IPS DF 4.7 (cell line): Measurements from ENCODE around the gene CHIC2.

Source experiments
- DNase-seq: peaks from one replicate; pipeline ENCODE4 v3.0.0-alpha.2; 2013; ENCODE audit warnings: low spot score; ENCODE audit errors: extremely low read depth

The CHIC2 gene

DNA sequence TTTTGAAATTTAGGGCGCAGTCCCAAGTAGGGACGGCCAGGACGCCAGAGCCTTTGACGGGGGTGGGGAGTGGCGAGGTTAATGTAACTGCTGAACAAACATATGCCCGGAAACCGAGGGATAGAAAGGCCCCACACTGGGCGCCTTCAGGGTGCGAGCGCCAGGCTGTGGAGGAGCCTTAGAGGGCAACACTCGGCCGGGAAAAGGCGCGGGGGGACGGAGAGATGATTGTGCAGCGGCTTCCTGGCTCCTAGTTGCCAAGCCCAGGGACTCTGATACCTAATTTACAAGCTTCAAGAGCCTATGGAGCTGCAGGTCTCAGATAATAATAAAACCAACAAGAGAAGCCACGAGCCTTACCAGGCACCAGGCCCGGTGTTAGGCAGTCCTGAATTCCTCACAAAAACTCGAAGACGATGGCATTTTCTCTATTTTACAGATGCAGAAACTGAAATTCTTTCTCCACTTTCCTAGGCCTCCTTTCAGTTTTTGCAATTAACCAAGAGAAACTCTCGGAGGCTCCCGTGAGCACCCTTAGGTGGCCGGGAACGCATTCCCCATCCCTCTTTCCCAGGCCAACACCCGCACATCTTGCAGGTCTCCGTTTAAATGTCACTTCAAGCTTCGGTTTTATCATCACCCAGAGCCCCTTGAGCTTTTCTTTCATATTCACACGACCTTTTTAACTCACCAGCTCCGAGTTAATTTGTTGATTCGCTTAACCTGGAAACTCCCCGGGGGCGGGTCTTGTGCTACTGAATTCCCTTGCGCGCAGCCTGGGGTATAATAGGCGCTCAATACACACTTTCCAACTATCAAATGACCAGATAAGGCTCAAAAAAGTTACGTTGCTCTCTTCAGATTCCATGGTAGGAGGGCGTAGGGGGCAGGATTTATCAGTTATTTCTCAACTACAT, 29.2 kb upstream of the CHIC2 start:
- no peak for DNase-seq

GRCh38 chr4:54092405-54093323, 28.3 kb upstream of the CHIC2 start:
- DNase-seq, result no peak

DNA sequence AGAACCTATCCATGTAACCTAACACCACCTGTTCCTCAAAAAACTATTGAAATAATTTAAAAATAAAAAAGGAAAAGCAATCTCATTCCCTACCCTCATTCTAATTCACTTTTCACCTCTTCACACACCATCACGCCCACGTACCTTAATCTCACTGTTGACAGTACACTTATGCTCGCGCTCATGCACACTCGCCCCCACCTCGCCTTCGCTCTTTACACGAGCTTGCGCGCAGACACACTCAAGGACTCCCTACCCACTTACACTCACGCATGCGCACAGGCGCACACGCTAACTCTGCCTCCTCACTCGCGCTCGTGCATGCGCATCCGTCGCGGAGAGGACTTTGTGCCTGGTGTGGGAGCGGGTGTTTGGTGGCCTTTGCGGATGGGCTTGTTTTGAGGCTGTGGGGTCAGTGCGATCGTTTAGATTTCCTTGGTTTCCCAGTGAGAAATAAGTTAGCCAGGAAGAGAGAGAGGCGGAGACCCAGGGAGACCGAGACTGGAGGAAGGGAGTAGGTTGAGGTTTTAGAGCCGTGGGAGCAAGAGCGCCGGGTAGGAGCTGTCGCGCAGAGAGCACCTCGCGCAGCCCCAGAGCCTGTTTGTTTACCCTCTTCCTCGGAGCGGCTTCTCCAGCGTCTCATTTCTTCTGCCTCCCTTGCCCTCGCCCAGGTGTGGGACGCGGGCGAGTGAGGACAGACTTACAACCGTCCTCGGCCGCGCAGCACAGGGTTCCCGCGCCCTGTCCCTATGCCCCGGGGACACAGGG, 27.4 kb upstream of the CHIC2 start:
- no peak for DNase-seq

DNA sequence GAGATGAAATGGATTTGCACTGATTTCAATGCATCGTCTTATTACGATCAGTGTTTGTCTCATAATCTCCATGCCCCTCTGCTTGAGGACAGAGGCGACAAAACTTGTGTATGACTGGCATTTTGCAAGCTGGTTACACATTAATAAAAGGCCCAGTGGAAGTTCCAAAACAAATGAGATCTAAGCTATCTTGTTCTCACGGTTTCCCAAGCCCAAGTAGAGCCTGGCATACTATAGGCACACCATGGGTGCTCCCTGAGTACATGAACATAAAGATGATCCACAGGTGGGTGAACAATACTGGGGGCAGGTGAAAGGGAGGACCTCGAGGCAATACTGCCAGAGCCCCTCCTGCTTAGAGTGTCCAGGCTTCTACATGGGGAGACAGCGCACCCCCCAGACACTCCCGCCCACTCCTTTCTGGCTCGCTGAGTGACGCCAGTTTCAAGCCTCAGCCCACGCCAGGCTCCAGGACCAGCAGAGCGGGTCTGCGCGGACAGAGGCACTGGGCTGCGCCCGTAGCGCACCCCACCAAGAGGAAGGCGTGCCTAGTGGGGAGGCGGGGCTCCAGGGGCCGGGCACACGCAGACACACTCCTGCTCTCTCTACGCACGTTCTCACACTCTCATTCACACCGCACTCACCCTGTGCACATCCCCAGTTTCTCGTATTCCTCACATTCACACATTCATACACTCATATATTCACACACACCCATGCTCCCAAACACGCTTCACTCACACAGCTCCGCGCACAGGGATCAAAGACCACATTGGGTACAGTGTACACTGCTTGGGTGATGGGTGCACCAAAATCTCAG, 26.6 kb upstream of the CHIC2 start:
- no peak for DNase-seq

DNA sequence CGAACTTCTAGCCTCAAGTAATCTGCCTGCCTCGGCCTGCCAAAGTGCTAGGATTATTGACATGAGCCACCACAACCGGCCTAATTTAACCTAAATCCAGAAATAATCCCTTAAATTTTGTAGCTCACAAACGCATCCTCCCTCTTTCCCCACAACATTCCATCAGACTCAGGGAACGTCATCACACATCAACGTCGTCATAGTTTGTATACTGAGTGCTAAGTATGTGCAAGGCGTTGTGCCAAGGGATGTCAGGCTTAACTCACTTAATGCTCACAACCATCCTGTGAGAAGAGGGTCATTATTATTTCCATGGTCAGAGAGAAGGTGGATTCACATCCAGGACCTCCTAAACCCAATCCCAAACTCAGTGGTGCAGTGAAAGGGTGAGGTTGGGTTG, 26.0 kb upstream of the CHIC2 start:
- no peak for DNase-seq

GRCh38 chr4:54089875-54090274, 25.5 kb upstream of the CHIC2 start:
- DNase-seq, result no peak

DNA sequence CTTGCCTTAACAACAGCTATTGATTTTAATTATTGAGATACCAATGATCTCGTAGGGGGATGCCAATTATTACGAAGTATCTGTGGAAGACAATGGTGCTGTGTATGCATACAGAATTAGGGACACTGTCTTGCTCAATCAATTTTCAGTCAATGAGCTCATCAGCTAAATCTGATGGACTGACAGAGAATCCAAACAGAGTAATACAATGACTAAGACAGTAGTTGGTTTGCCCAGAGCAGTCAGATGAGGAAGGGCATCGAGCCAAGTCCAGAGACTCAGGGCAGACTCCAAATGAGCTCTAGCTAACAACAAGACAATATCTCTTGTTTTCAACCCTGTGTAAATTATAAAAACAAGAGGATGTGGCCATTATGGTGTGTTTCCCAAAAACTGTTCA, 20.9 kb upstream of the CHIC2 start:
- no peak for DNase-seq

- no peak for DNase-seq
Observed at GRCh38 chr4:54082168-54082567, 17.8 kb upstream of the CHIC2 start.

DNA sequence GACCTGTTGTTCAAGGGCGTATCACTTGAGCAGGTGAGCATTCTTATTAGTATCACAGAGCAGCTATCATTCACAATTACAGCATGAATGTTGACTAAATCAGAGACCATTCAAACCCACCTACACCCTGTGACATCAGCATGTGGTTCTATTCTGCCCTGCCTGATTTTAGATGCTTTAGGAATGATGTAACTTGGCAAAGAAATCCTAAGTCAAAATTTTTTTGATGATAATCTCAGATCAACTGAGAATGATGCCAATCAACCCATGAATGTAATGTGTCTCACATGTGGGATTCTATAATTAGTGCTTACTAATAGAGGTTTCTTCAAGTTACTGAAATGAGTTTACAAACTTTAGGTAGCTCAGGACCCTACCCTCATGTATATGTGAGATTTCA, 13.4 kb upstream of the CHIC2 start:
- no peak for DNase-seq

DNA sequence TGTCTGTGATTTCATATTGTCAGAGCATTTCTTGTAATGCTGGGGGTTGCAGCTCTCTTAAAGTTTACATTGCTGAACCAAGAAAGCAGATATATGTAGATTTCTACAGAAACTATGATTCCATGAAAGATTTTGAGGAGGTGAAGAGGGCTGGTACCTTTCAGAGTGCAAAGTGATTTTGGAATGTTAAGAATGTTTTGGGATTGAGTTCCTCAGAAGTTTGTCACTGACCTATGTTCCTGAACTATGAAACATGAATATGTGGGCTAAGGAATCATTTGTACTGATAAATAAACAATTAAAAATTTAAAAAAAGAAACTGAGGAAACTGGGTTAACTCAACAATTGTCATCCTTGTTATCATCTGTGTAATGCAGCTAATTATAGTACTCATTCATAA, 12.3 kb upstream of the CHIC2 start:
- no peak for DNase-seq

DNA sequence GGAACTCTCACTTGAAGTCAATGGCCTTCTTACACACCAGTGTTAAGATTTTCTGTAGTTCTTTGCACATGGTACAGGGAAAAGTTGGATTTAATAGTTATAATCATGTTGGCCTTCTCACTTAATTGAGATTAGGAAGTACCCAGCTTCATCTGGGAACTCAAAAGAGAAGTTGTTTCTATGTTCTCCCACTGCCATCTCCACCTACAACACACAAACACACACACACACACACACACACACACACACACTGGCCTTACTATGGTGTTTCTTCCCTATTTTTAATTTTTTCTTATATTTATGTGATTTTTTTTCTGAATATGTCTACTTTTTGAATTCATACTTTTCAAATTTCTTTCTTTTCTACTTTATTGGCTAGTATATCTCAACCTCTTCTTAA, 10.0 kb upstream of the CHIC2 start:
- no peak for DNase-seq

- DNase-seq, result no peak
Observed at GRCh38 chr4:54073271-54073880, 9.0 kb upstream of the CHIC2 start.

DNA sequence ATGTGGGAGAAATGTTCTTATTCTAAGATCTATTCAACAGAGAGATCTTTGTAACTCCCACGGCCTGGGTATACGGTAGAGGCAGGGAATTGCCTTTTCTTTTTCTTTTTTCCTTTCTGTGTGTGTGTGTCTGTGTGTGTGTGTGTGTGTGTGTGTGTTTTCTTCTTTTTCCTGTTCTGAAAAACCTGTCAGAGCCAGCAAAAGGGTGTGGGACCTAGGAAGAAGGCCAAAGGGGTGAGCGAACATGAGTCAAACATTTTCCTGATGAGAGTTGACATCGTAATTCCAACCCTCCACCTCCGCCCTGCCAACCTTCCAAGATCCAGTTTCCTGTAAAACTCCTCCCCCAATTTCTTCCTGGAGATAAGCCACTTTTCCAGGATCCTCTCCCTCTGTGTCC, 2.8 kb upstream of the CHIC2 start:
- DNase-seq, result no peak

GRCh38 chr4:54066718-54067129, 2.3 kb upstream of the CHIC2 start:
- DNase-seq, result no peak

DNA sequence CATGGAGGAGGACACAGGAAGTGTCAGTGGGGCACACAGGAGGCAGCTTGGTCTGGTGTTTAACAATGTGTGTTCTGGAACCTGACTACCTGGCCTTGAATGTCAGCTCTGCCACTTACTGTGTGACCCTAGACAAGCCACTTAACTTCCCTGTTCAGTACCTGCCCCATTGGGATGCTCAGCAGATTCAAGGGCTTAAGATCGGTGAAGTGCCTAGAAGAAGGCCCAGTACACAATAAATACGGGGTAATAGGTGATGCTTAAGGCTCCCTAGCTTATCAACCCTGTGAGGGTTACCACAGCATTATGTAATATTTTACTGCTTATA, 1.6 kb upstream of the CHIC2 start:
- DNase-seq, result no peak

GRCh38 chr4:54065282-54066087, 1.1 kb upstream of the CHIC2 start:
- no peak for DNase-seq

DNA sequence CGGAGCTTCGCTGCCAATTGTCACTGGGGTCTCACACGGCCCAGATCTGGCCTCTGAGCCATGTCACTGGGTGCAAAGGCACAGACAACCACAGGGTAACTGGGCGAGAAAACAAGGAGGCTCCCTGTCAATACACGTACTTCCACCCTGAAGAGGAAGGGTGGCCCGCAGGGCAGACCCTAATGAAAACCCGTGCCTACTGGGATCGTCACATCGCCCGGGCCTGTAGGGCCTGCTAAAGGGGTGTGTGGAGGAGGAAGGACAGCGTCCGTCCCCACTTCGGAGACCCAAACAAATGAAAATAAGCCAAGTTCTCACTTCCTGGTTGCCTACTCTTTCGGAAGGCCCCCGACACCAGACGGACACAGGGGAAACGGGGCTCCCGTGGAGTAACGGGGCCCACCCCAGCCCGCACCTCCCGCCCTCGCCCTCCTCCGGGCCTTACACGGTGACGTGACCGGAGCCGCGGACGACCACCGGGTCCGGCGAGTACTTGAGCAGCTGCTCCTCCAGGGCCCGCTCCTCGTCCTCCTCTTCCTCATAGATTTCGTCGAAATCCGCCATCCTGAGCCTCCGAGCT, 578 bp downstream of the CHIC2 start:
- no peak for DNase-seq

DNA sequence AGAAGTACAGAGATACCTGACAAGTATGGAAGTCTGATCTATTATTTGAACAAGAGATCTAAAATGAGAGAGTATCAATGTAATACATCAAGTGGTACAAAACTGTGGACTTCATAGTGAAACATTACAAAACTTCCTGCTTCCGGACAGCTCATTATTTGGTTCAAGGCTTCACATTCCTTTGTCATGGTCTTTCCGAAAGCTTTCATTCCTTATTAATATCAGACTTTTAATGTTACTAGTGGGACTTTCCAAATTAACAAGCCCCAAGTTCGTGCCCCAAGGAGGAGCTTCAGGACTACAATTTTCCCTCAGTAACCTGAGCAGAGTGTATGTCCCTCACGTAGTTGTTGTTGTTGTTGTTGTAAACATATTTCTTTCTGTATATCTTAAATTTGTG, 1.2 kb downstream of the CHIC2 start:
- DNase-seq, result no peak

- DNase-seq, result no peak
Observed at GRCh38 chr4:54062392-54062791, 2.0 kb downstream of the CHIC2 start.
